ENCODE data around the gene NATD1. TPM values are rescaled to one million over a fixed set of nuclear protein-coding genes. Genes with fewer than 3 reads are reported as not detected.

The NATD1 gene
- total and polyA plus RNA-seq, 2 experiments from 2014 or later, result 2.1 to 8.1 TPM

GRCh38 chr17:21276264-21276588 lies 23.0 kb upstream of the NATD1 start:
- Histone ChIP-seq H3K4me1 (ENCODE audit: insufficient read depth) (peaks cover 10% of the 10 kb centered on the region), H3K36me3 (ENCODE audit: insufficient read depth) (no peaks in the 10 kb centered on the region), H3K79me2 (replicated peaks; ENCODE audit: insufficient read depth) (no peaks in the 10 kb centered on the region), H3F3A (replicated peaks; ENCODE audit: low read depth) (0 out of 2 replicates have a peak, but pooled peaks cover 3% of the 10 kb centered on the region), H3K4me3 (peak overlapping the region; percentile 68), H2AFZ (peak overlapping the region; percentile 94), H3K27me3 (ENCODE audit: insufficient read depth) (peaks cover 32% of the 10 kb centered on the region), H3K27ac (ENCODE audit: low read depth) (no peak overlapping the region), H3K4me2 (peak overlapping the region; percentile 94), H3K9me2 (ENCODE audit: insufficient read depth) (no peaks in the 10 kb centered on the region), H4K20me1 (replicated peaks; ENCODE audit: insufficient read depth) (no peaks in the 10 kb centered on the region)
- Mint-ChIP-seq H3K27ac (no peak overlapping the region), H3K4me1 (peaks cover 9% of the 10 kb centered on the region), H3K9me3 (peaks cover 3% of the 10 kb centered on the region; the same call in 1 of the 3 replicates), H3K36me3 (ENCODE audit: low read depth) (no peaks in the 10 kb centered on the region; the same call in 2 of the 3 replicates), H3K27me3 (ENCODE audit: insufficient read depth, low read depth, poor library complexity) (peaks cover 43% of the 10 kb centered on the region), H3K4me3 (peak overlapping the region; percentile 78)
- TF ChIP-seq CTCF (conservative IDR thresholded peaks at IDR 0.05; ENCODE audit: low read depth in 2 of 2) (no peak), ZNF114 (CRISPR knock-in tag; IDR thresholded peaks at IDR 0.05) (no peak), CREB1 (CRISPR knock-in tag; IDR thresholded peaks at IDR 0.05; ENCODE audit: low read depth) (no peak), EZH2phosphoT487 (IDR thresholded peaks at IDR 0.05; ENCODE audit: unreplicated experiment) (no peak), NANOG (IDR thresholded peaks at IDR 0.05; ENCODE audit: borderline replicate concordance) (no peak), REST (IDR thresholded peaks at IDR 0.05; ENCODE audit: unreplicated experiment) (no peak), EZH2 (IDR thresholded peaks at IDR 0.05; ENCODE audit: low read depth, unreplicated experiment) (no peak), ZNF331 (CRISPR knock-in tag; IDR thresholded peaks at IDR 0.05; ENCODE audit: low read depth) (no peak), ETS1 (IDR thresholded peaks at IDR 0.05) (no peak), STAT1 (IDR thresholded peaks at IDR 0.05; ENCODE audit: unreplicated experiment) (no peak), POLR2AphosphoS5 (IDR thresholded peaks at IDR 0.05; ENCODE audit: low read depth) (no peak), JUNB (IDR thresholded peaks at IDR 0.05; ENCODE audit: unreplicated experiment) (no peak), ZNF462 (CRISPR knock-in tag; IDR thresholded peaks at IDR 0.05) (no peak)
- no peak for ATAC-seq
- DNase-seq (ENCODE audit: low spot score), result no peak

Measured in GM23338 (cell line).